GM21529 (cell line): ENCODE data around the gene MAPK1.
A peak's percentile ranks its signal among the peaks of the same experiment; 100 is the strongest.
"Not testable (repeated sequence)": the region's sequence is repeated elsewhere in the genome, so short reads cannot be mapped to it uniquely, and the experiment has no call there.

ENCODE experiments used
- ATAC-seq: cut with Tn5 transposase; IDR thresholded peaks from one replicate; pipeline ENCODE4 v1.9.1; 2021; ENCODE audit not compliant: unreplicated experiment

Gene MAPK1

DNA sequence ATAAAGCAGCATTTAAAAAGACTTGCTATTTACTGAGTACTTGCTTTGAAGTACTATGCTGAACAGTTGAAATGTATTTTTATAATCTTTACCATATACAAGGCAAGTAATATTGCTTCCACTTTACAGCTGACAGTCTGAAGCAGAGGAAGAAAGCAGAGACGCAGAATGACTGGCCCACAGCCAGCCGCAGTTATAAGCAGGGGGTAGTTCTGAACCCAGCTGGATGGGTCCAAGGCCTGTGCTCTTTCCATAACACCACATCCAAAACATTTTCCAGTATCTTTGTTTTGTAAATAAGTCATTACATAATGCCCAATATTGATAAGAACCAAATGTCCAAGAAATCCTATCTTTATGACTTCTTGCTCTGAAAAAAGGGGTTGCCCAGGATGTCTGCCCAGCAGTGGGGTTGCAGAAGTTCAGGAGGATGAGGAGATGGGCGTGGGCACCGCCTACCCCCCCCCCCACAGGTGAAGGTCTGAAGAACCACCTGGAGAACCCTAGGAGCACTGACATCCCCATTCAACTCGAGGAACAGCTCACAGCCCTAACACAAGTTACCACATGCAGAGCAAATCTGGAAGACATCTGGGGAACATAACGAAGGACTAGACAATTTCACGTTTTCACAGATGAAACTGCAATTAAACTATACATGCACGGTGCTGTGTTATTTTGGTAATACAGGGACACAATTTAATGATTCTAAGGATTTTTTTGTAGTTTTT, 107.6 kb downstream of the MAPK1 start:
- ATAC-seq: no peak

DNA sequence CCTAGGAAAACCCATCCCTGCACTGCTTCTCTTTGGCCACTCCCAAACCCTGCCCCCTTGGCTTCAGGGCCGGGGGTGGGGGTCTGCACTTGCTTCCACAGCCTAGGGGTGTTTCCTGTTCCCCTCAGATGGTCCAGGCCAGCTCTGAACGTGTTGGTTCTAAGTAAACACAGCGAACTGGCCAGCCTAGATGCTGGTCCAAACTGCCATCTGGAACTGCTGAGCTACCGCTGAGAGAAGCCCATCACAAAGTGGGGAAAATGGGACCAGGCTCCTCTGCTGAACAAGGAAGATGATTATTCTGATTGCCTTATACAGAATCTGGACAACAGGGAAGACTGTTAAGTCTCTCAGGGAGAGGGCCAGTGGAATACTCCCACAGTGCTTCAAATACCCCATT, 108.4 kb downstream of the MAPK1 start:
- no peak for ATAC-seq

DNA sequence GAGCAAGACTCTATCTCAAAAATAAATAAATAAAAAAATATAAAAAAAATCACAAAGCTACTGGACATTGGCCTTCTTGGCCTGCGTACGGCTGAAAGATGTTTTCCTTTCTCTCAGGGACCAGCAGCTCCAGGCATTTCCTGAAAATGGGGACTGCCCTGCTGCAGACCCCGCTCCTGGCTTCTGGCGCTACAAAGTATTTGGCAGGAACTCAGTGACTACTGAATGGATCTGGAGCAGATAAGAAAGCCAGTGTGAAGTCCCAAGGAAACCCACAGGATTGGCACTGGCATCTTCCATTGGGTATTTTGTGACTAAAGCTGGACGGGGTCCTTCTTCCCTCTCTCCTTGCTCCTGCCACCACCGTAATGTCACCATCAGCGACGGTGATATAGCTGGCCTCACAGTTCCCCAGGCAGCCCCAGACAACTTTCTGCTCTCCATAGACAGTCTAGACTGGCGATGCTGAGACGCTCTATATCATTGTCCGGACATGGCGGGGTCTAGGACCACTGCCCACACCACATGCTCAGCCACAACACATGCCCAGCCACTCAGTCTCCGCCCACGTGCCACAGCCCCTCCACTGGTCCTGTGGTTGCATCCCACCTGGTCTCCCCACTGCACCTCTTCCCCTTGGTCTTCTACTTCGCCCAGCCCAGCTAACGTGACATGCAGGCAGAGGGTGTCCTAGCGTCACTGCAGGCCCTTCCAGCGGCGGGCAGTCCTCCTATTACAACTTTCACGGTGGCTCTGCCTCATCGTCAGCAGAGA, 109.2 kb downstream of the MAPK1 start:
- no peak for ATAC-seq

DNA sequence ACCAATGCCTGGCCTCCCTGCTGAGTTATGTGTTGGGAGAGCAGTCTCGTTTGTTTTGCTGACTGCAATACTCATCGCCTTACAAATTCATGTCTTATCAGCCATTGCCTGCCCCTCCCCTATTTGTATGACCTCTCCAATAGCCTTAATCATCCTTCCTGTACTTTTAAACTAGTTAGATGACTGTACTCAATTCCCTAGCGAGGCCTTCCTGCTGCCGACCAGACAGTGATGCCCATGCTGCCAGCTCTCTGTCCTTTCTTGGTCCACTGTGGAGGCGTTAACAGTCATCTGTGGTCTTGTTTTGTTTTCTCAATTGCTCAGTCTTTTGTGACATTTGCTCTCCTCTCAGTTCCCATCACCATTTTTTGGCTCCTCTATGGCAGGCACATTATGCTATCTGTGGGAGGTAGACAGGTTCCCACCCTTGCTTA, 111.6 kb downstream of the MAPK1 start:
- no peak for ATAC-seq

DNA sequence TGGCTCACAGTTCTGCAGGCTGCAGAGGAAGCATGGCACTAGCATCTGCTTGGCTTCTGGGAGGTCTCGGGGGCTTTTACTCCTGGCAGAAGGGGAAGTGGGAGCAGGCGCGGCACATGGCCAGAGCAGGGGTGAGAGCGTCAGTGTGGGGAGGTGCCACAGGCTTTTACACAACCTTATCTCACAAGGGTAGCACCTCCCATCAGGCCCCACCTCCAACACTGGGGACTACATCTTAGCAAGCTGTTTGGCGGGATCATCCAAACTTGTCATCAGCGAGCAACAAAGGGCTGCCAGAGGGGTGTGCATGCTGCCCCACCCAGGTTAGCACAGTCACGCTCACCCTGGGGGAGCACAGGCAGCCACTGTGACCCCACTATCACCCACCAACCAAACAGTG, 112.9 kb downstream of the MAPK1 start:
- no peak for ATAC-seq

DNA sequence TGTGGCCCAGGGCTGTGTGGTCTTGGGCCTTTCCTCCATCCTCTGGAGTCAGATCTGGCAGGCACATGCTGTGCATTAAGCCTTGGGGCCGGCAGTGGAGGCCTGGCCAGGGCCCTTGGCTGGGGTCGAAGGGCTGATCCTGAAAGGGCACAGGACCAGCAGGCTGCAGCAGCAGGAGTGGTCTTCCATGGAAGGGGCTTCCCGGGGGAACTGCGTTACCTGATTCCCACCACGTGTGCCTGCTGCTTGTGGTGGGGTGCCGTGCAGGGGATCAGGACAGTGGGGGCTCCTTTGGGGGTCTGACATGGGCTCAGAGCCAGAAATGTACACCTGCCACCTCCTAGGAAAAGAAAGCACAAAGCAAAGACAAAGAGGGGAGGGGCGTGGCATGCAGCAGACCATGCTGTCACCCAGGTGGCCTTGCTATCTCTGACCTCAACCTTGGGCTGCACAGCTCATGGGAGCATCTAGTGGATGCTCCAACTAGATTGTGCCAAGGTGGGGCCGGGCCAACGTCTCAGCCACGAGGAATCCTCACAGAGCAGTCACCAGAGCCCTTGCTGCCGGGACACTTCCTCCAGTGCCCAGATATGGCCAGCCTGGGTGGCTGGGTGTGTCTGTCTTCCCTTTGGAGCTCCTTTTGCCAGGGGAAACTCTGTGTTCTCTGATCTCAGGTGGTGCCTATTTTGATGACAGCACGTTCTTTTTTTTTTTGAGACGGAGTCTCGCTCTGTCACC, 113.9 kb downstream of the MAPK1 start:
- no peak for ATAC-seq

DNA sequence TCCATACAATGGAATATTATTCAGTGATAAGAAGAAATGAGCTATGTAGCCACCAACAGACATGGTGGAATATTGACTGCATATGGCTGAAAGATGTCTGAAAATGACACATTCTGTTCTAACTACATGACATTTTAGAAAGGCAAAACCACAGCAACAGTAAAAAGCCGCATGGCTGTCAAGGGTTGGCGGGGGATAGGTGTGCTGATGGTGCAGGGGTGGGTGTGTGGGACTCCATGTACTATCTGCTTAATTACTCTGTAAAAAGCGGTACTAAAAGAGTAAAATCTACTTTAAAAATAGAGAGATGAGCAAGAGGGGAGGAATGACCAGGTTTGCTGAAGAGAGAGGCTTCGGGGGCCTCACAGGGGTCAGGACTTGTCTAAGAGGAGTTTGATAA, 115.2 kb downstream of the MAPK1 start:
- no peak for ATAC-seq

DNA sequence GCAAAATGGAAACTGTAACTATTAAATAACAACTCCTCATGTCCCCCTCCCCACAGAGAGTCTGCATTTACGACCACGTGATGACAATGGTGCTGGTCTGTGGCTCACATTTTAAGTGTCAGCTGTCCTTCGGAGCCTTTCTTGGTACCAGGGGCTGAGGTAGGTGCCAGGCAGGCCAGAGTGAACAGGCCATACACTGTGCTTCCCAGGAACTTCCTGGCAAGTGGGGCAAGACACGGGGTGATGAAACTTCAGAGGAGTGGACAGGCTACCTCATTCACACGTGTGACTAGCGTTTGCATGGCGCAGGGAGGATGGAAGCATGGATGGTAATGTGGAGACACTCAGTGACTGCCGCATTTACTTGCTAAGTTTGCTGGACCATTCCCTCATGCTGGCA, 121.5 kb downstream of the MAPK1 start:
- no peak for ATAC-seq

DNA sequence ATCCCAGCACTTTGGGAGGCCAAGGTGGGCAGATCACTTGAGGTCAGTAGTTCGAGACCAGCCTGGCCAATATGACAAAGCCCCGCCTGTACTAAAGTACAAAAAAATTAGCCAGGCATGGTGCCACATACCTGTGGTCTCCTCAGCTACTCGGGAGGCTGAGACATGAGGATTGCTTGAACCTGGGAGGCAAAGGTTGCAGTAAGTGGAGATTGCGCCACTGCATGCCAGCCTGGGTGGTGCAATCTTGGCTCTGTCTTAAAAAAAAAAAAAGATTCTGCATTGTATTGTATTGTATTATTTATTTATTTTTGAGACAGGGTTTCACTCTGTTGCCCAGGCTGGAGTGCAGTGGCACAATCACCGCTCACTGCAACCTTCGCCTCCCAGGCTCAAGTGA, 122.5 kb downstream of the MAPK1 start:
- not testable (repeated sequence) for ATAC-seq

DNA sequence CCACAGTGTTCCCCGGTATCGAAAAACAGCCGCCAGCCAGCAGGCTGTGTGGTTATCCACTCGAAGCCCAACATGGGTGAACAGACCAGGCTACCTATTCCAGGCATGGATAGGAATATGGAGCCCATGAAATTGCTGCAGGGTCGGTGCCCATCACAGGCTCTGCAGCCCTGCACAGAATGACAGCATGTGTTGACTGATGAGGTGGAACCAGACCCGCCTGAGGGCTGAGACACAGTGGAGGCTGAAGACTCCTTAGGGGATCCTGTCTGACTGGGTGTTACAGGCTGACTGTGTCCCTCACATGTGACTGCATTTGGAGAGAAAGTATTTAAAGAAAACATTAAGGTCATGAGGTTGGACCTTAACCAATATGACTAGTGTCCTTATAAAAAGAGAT, 125.7 kb downstream of the MAPK1 start:
- no peak for ATAC-seq

DNA sequence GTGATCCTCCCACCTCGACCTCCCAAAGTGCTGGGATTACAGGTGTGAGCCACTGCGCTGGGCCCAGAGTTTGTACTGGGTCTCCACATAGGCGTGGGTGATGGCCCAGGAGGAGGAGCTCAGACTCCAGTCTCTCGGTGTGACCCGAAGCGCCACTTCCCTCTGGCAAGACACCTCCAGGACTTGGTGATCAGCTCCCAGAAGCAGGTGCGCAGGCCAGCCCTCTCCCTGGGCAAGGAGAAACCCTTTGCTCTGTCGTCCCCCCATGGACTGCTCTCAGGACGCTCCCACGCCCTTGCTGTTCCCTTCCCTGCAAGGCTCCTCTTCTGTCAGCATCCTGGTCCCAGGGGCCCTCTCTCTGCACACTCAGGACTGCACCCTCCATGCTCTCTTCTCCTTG, 126.4 kb downstream of the MAPK1 start:
- no peak for ATAC-seq

DNA sequence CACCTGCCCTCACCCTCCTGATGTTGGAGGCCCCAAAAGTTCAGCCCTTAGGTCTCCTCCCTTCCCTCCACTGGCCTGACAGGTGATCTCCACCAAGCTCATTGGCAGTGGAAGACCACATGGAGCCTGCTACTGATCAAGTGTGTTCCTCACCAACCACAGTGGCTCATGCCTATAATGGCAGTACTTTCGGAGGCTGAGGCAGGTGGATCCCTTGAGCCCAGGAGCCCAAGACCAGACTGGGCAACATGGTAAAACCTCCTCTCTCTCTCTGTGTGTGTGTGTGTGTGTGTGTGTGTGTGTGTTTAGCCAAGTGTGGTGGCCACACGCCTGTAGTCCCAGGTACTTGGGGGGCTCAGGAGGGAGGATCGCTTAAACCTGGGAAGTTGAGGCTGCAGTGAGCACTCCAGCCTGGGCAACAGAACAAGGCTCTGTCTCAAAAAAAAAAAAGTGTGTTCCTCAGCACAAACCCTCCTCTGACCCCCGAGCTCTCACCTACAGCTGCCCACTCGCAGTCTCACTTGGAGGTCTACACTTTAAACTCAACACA, 127.5 kb downstream of the MAPK1 start:
- ATAC-seq: no peak

DNA sequence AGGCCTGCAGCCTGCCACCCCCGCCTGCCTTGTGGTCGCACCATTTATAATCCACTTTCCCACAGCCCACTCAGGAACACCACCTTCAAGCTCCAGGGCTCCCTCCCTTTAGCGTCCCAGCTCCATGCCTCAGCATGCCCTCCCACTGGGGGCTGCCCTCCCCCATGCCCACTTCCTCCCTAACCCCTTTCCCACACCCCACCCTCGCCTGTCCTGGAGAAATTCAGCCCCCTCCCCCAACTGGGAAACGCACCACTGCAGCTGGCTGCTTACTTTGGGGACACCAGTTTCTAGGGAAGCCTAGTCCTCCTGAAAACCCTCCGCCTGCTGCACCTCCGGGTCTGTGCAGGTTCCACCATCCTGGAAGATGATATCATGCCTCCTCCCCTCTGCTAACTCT, 128.5 kb downstream of the MAPK1 start:
- ATAC-seq: no peak

DNA sequence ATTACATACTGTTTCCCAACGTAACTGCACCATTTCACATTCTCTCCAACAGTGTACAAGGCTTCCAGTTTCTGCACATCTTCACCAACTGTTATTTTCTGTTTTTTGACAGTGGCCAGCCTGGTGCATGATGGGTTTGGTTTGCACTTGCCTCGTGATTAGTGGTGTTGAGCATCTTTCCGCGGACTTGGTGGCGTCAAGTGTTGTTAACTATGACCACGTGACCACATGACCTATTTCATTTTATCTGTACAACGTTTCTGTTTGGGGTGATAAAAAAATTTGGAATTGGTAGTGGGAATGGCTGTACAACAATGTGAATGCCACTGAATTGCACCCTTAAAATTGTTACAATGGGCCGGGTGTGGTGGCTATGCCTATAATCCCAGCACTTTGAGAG, 129.4 kb downstream of the MAPK1 start:
- ATAC-seq: no peak

DNA sequence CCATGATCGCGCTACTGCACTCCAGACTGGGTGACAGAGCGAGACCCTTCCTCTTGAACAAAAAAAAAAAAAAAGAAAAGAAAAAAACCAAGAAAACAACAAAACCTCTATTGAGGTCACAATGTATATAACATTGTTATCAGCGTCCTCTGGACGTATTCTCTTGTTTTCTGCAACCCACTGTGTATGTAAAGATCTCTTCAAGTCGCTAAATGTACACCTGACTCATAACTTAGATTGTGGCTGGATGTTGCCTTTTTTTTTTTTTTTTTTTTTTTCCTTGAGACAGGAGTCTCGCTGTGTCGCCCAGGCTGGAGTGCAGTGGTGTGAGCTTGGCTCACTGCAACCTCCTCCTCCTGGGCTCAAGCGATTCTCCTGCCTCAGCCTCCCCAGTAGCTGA, 130.5 kb downstream of the MAPK1 start:
- no peak for ATAC-seq

DNA sequence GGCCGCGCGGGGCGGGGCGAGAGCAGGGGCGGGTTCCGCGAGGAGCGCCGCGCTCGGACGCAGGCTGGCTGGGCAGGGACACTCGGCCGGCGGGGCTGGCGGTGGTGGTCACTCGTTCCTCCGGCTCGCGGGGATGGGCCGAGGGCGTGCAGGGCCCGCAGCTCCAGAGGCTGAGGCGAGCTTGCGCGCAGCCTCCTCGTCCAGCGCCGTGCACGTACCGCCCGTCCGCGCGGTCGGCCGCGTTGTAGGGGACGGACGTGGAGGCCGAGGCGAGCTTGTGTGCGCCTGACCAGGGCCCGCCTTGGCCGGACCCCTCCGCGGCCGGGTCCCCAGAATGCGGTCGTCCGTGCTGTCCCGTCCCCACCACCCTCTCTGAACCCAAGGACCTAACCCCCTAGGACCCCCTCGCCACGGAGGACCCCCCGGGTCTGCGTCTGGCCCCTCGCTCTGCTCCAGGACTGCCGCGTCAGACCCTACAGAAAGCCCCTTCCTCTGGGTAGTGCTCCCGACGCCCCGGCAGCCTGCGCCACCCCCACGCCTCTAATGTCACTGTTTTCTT, 131.3 kb downstream of the MAPK1 start:
- no peak for ATAC-seq

DNA sequence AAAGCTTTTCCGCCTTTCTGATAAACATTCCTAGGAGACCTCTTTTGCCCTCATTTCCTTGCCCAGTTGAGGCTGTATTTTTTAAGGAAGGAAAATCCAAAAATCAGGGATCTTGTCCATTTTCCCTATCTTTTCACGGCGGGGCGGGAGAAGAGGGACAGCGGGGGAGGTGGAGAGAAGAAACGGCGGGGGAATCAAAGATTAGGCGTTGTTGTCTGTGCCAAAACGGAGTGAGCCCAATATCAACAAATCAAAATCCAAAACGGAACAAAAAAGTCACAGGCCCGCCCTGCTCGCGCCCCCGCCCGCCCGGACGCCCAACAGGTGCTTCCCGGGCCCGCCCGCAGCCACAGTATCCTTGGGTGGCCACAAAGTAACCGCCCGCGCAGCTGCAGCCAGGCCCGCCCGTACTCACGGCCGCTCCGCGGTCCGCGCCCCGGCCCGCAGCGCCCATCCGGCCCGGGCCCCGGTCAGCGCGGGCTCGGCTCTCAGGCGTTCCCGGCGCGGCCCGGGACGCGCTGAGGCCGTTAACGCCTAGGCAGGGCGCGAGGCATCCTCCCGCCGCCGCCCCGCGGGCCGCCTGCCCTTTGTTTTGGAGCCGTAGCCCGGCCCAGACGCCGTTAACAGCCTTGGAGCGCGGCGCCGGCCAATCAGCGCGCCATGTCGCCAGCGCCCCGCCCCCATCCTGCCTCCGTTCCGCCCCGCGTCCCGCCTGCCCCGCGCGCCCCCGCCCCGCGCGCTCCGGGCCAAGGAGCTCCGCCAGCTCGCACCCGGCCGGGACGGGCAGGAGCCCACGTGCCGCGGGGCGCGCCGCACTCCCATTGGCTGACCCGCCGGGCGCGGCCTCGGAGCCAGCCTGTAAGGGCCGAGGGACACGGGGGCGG, 132.0 kb downstream of the MAPK1 start, which contains the start of gene YPEL1:
TSS of gene YPEL1 (minus strand) at position 595 of the 884 bp plus-strand sequence. CDS start 25,050 bp downstream, outside the sequence.
- peak; percentile 80 for ATAC-seq

DNA sequence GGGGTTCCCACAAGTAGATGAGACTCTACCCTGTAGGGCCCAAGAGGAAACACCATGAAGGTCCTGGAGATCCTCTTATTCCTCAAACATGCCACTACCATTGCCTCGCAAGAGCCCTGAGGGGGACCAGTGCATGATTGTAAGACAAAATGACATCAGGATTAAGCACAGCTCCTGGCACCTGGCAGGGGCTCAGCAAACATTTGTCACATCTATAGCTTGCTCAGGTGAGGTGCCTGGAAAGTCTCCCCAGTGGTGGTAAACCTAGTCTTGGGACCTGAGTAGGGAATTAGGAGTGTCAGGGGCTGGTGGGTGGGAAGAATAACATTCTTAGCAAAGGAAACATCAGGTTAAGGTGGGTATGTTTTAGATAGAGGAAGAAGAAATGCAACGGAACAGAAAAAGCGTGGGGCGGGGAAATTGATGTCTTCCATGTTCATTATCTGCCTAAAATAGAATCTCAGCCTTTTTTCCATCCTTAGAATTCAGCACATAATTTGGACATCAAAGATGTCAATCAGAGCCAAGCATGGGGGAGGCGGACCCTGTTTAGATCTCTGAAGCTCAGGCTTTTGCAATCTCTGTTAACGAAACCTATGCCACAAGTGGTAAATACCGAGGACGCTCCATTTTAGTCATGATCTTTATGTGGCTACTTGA, 132.8 kb downstream of the MAPK1 start:
- no peak for ATAC-seq

DNA sequence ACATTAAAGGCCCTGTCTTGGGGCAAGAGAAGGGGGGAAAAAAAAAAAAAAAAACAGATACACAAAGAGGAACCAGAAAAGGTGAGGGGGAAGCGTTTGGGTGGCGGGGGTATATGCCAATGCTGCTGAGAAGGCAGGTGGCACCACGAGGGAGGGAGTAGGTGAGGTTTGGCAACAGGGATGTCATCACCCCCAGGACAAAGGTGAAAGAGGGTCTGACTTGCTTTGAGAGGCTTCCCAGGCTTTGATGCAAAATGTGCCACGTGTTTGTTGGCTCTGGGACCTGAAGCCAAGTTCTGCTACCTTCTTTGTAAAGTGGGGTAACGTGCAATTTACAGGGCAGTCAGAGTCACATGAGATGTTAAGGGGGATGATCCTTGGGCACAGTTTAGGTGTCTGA, 135.9 kb downstream of the MAPK1 start:
- ATAC-seq: no peak
